GOT3 (cell line): ENCODE results near the gene MARCO.
"Not testable (repeated sequence)": the region's sequence is repeated elsewhere in the genome, so short reads cannot be mapped to it uniquely, and the experiment has no call there.

Source experiments
- DNase-seq: peaks from one replicate; lab custom pipeline; 2025; ENCODE audit warnings: mixed read lengths; lab: John Stamatoyannopoulos, UW

The MARCO gene

GRCh38 chr2:118929059-118929458, 12.9 kb upstream of the MARCO start:
- DNase-seq = no peak

- no peak for DNase-seq
Observed at GRCh38 chr2:118932949-118933348, 9.0 kb upstream of the MARCO start.

- DNase-seq = no peak
Observed at GRCh38 chr2:118936306-118936705, 5.7 kb upstream of the MARCO start.

- DNase-seq = no peak
Observed at GRCh38 chr2:118936936-118937335, 5.1 kb upstream of the MARCO start.

GRCh38 chr2:118937817-118938216, 4.2 kb upstream of the MARCO start:
- no peak for DNase-seq

GRCh38 chr2:118939994-118940393, 2.0 kb upstream of the MARCO start:
- DNase-seq = no peak

- no peak for DNase-seq
Observed at GRCh38 chr2:118940486-118941120, 1.4 kb upstream of the MARCO start.

GRCh38 chr2:118943286-118943685, 1.3 kb downstream of the MARCO start:
- no peak for DNase-seq

GRCh38 chr2:118945881-118946280, 3.9 kb downstream of the MARCO start:
- DNase-seq = no peak

- not testable (repeated sequence) for DNase-seq
Observed at GRCh38 chr2:118948266-118948665, 6.3 kb downstream of the MARCO start.

- DNase-seq = no peak
Observed at GRCh38 chr2:118954297-118955060, 12.5 kb downstream of the MARCO start.

- DNase-seq = no peak
Observed at GRCh38 chr2:118965737-118966136, 23.7 kb downstream of the MARCO start.

GRCh38 chr2:118967124-118967880, 25.3 kb downstream of the MARCO start:
- no peak for DNase-seq

- DNase-seq = no peak
Observed at GRCh38 chr2:118968042-118968441, 26.0 kb downstream of the MARCO start.

GRCh38 chr2:118968961-118969733, 27.2 kb downstream of the MARCO start:
- DNase-seq = no peak

- DNase-seq = no peak
Observed at GRCh38 chr2:118969734-118970395, 27.9 kb downstream of the MARCO start.

- DNase-seq = no peak
Observed at GRCh38 chr2:118970396-118971135, 28.6 kb downstream of the MARCO start.

GRCh38 chr2:118971245-118972122, 29.5 kb downstream of the MARCO start:
- DNase-seq = no peak

GRCh38 chr2:118973542-118973951, 31.6 kb downstream of the MARCO start:
- no peak for DNase-seq
